Left ventricle myocardium inferior (tissue), 1 donor: ENCODE measurements around the gene IGFL1. TPM values are rescaled to one million over a fixed set of nuclear protein-coding genes. Genes with fewer than 3 reads are reported as not detected.
"Not testable (repeated sequence)": the region's sequence is repeated elsewhere in the genome, so short reads cannot be mapped to it uniquely, and the experiment has no call there.

ENCODE experiments used
- DNase-seq: peaks from one replicate; pipeline ENCODE4 v3.0.0-alpha.2; 2020
- H3K27ac ChIP-seq: fragments of 200-600 bp; replicated peaks from 2 replicates; pipeline ENCODE4 v1.8.0; 2021
- H3K27me3 ChIP-seq: fragments of 200-600 bp; 2 replicates; pipeline ENCODE4 v1.8.0; 2021; ENCODE audit warnings: low read depth
- H3K36me3 ChIP-seq: fragments of 200-600 bp; 2 replicates; pipeline ENCODE4 v1.8.0; 2021
- H3K4me1 ChIP-seq: fragments of 200-600 bp; 2 replicates; pipeline ENCODE4 v1.8.0; 2021
- H3K4me3 ChIP-seq: fragments of 200-600 bp; 2 replicates; pipeline ENCODE4 v1.8.0; 2021; ENCODE audit warnings: mild to moderate bottlenecking, moderate library complexity
- H3K9me3 ChIP-seq: fragments of 200-600 bp; replicated peaks from 2 replicates; pipeline ENCODE4 v1.8.0; 2021
- CTCF ChIP-seq: fragments of 200-600 bp; IDR thresholded peaks from 2 replicates; pipeline ENCODE4 v1.8.0; 2021; ENCODE audit warnings: antibody characterized with exemption, mild to moderate bottlenecking, borderline replicate concordance
- intact Hi-C: fragments of 100-400 bp; cut with micrococcal nuclease; formaldehyde crosslinking; loops from one replicate; pipeline ENCODE4 v1.11.0; 2022
- total RNA-seq: library from RNA; stranded (reverse); fragmentation: NEBNext Ultra II Directional; extraction: Animal tissue kit (Norgen Biotek cat#: 25700); gene quantifications from one replicate; pipeline ENCODE4 v1.2.1, GENCODE V29; 2021
- donor health status: DM: no; HTN: yes; CAD: no; lungs with severe emphysema.

Gene IGFL1
- total RNA-seq, 1 donor from 2014 or later = not detected

GRCh38 chr19:46205183-46205984, 24.2 kb upstream of the IGFL1 start:
- no peak overlapping the region for H3K4me3 ChIP-seq
- intact Hi-C loops = no loop called here
- no peak for DNase-seq
- no peaks in the 10 kb centered on the region for H3K36me3 ChIP-seq
- H3K27me3 ChIP-seq = peaks cover 6% of the 10 kb centered on the region
- no peaks in the 10 kb centered on the region for H3K9me3 ChIP-seq
- no peak overlapping the region for H3K27ac ChIP-seq
- no peak for TF ChIP-seq CTCF
- peaks cover 10% of the 10 kb centered on the region for H3K4me1 ChIP-seq

GRCh38 chr19:46206176-46206575, 23.4 kb upstream of the IGFL1 start:
- Histone ChIP-seq H3K36me3 (no peaks in the 10 kb centered on the region), H3K9me3 (no peaks in the 10 kb centered on the region), H3K4me1 (peaks cover 18% of the 10 kb centered on the region), H3K27me3 (peaks cover 3% of the 10 kb centered on the region), H3K27ac (no peak overlapping the region), H3K4me3 (no peak overlapping the region)
- TF ChIP-seq CTCF = no peak
- intact Hi-C loops = no loop called here
- peak; percentile 28 for DNase-seq

GRCh38 chr19:46206682-46207081, 22.9 kb upstream of the IGFL1 start:
- no peak overlapping the region for H3K4me3 ChIP-seq

GRCh38 chr19:46207858-46208257, 21.7 kb upstream of the IGFL1 start:
- H3K9me3 ChIP-seq, H3K4me3 ChIP-seq, DNase-seq, H3K27me3 ChIP-seq, intact Hi-C loops, H3K27ac ChIP-seq, H3K36me3 ChIP-seq: not testable (repeated sequence)
- H3K4me1 ChIP-seq = peaks cover 29% of the 10 kb centered on the region

More at GRCh38 chr19:46206682-46207081, 22.9 kb upstream of the IGFL1 start:
- TF ChIP-seq CTCF = no peak
- Histone ChIP-seq H3K27me3 (no peaks in the 10 kb centered on the region), H3K9me3 (no peaks in the 10 kb centered on the region), H3K4me1 (peaks cover 23% of the 10 kb centered on the region), H3K27ac (no peak overlapping the region), H3K36me3 (no peaks in the 10 kb centered on the region)
- intact Hi-C loops = no loop called here
- no peak for DNase-seq

GRCh38 chr19:46209051-46209450, 20.5 kb upstream of the IGFL1 start:
- Histone ChIP-seq H3K27ac (no peak overlapping the region), H3K4me3 (no peak overlapping the region), H3K27me3 (no peaks in the 10 kb centered on the region), H3K9me3 (no peaks in the 10 kb centered on the region), H3K4me1 (peaks cover 29% of the 10 kb centered on the region), H3K36me3 (no peaks in the 10 kb centered on the region)
- DNase-seq = no peak
- intact Hi-C loops = no loop called here
- TF ChIP-seq CTCF = no peak

GRCh38 chr19:46209472-46209871, 20.1 kb upstream of the IGFL1 start:
- no peak overlapping the region for H3K27ac ChIP-seq
- H3K9me3 ChIP-seq = no peaks in the 10 kb centered on the region
- no peaks in the 10 kb centered on the region for H3K27me3 ChIP-seq
- intact Hi-C loops = no loop called here
- DNase-seq = no peak
- peaks cover 29% of the 10 kb centered on the region for H3K4me1 ChIP-seq
- no peaks in the 10 kb centered on the region for H3K36me3 ChIP-seq
- no peak for TF ChIP-seq CTCF
- H3K4me3 ChIP-seq = no peak overlapping the region
